Mesothelial cell of epicardium (in vitro differentiated cells): ENCODE measurements around the gene MBLAC2. TPM values are rescaled to one million over a fixed set of nuclear protein-coding genes. Genes with fewer than 3 reads are reported as not detected.

ENCODE experiments used
- DNase-seq, 2 experiments: peaks; one replicate each; pipeline ENCODE4 v3.0.0; 2021; ENCODE audit warnings: low spot score in 2 of 2; ENCODE audit not compliant: unreplicated experiment in 2 of 2
- H3K27ac Mint-ChIP-seq: 2 replicates; pipeline ENCODE4 v1.8.0; 2021; ENCODE audit warnings: mixed read lengths
- H3K27me3 Mint-ChIP-seq: 2 replicates; pipeline ENCODE4 v1.8.0; 2021; ENCODE audit warnings: low read depth, mixed read lengths
- H3K36me3 Mint-ChIP-seq: 2 replicates; pipeline ENCODE4 v1.8.0; 2021; ENCODE audit warnings: mixed read lengths
- H3K4me1 Mint-ChIP-seq: 2 replicates; pipeline ENCODE4 v1.8.0; 2021; ENCODE audit warnings: mixed read lengths
- H3K4me3 Mint-ChIP-seq: 2 replicates; pipeline ENCODE4 v1.8.0; 2021; ENCODE audit warnings: mild to moderate bottlenecking, moderate library complexity, mixed read lengths
- H3K9me3 Mint-ChIP-seq: 2 replicates; pipeline ENCODE4 v1.8.0; 2021; ENCODE audit warnings: mixed read lengths
- CTCF ChIP-seq: fragments of 200-600 bp; sonication (generic); IDR thresholded peaks from one replicate; pipeline ENCODE4 v1.5.0; 2021; ENCODE audit warnings: antibody characterized with exemption; ENCODE audit not compliant: unreplicated experiment
- total RNA-seq: library from RNA; stranded (reverse); gene quantifications from 3 replicates; pipeline ENCODE4 v1.2.1, GENCODE V29; 2021

Gene MBLAC2
- total RNA-seq, 1 donor from 2014 or later, result 5.0 TPM

DNA sequence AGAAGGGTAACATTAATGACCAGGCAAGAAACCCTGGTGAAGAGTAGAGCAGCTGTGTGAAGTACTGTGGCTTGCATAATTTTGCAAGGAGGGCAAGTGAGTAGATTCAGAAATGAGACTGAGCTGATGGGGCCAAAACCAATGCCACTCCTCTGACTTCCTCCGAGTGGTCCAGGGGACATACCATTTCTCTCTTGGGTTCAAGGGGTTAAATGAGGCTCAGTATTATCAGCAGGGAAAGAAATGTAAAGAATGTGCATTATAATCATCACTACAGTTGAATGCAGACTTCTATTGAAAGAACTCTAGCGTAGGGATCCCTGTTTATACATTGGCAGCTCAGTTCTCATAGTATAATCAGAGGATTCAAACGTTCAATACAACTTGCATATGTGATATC is 10.0 kb upstream of the MBLAC2 start:
- H3K36me3 Mint-ChIP-seq, result no peaks in the 10 kb centered on the region
- no peak for DNase-seq
- no peaks in the 10 kb centered on the region for H3K27me3 Mint-ChIP-seq
- no peaks in the 10 kb centered on the region for H3K9me3 Mint-ChIP-seq
- no peak overlapping the region for H3K27ac Mint-ChIP-seq
- peaks cover 8% of the 10 kb centered on the region for H3K4me1 Mint-ChIP-seq
- TF ChIP-seq CTCF, result no peak
- H3K4me3 Mint-ChIP-seq, result no peak overlapping the region

DNA sequence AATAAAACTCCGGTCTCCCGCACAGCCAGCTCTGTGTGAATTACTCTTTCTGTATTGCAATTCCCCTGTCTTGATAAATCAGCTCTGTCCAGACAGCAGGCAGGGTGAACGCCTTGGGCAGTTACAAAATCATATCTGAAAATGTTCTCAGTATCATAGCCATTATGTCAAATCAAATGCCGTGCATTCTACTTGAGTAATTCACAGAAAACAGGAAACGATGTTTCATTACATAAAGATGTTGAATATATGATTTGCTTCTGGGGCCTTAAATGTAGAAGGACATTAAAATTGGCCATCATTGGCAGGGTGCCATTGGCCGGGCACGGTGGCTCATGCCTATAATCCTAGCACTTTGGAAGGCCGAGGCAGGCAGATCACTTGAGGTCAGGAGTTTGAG is 8.6 kb upstream of the MBLAC2 start:
- Mint-ChIP-seq H3K27ac (no peak overlapping the region), H3K9me3 (no peaks in the 10 kb centered on the region), H3K4me3 (no peak overlapping the region), H3K36me3 (no peaks in the 10 kb centered on the region), H3K27me3 (no peaks in the 10 kb centered on the region), H3K4me1 (peaks cover 8% of the 10 kb centered on the region)
- no peak for TF ChIP-seq CTCF
- no peak for DNase-seq

GRCh38 chr5:90480699-90481098 is 6.1 kb upstream of the MBLAC2 start:
- H3K27ac Mint-ChIP-seq, result no peak overlapping the region
- no peaks in the 10 kb centered on the region for H3K36me3 Mint-ChIP-seq
- no peak for TF ChIP-seq CTCF
- no peaks in the 10 kb centered on the region for H3K9me3 Mint-ChIP-seq
- DNase-seq, result no peak
- H3K27me3 Mint-ChIP-seq, result peaks cover 1% of the 10 kb centered on the region
- H3K4me1 Mint-ChIP-seq, result peaks cover 8% of the 10 kb centered on the region
- H3K4me3 Mint-ChIP-seq, result no peak overlapping the region

DNA sequence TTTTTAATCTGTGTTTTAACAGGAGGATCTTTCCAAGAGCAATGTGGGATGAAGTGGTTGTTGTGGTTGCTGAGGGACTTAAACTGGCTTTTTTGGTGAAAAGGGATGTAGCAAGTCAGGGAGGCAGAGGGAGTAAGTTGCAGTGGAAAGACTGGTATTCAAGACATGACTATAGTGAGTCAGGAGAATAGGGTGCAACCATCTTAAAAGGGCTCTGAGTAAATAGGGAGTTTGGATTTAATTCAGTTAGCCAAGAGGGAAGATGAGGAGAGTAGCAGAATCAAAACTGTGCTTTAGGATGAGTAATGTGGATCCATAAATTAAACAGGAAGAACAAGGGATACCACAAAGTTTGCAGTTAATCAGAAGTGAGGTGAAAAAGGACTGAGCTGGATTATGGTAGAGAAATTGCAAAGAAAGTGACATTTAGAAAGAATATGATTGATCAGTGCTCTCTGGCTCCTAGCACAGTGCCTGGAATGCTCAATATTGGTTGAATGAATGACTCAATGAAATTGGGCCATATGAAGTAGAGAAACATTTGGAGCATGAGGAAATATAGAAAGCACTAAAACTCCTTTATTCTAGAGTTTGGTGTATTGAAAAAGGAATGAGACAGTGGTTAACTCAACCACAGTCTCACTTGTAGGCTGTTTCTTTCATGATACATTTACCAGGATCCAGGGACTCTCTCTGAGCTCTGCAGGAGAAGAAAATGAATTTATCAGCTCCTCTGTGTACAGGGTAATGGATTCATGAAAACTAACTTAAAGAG is 5.2 kb upstream of the MBLAC2 start:
- Mint-ChIP-seq H3K4me1 (peaks cover 10% of the 10 kb centered on the region), H3K36me3 (no peaks in the 10 kb centered on the region), H3K27me3 (peaks cover 3% of the 10 kb centered on the region), H3K4me3 (no peak overlapping the region), H3K27ac (no peak overlapping the region), H3K9me3 (no peaks in the 10 kb centered on the region)
- DNase-seq, result no peak
- no peak for TF ChIP-seq CTCF

- no peak for TF ChIP-seq CTCF
- no peak overlapping the region for H3K27ac Mint-ChIP-seq
Measured at GRCh38 chr5:90477621-90478215, 3.1 kb upstream of the MBLAC2 start.

More at GRCh38 chr5:90477621-90478215, 3.1 kb upstream of the MBLAC2 start:
- peaks cover 5% of the 10 kb centered on the region for H3K27me3 Mint-ChIP-seq
- no peak for DNase-seq
- H3K4me3 Mint-ChIP-seq, result no peak overlapping the region
- H3K36me3 Mint-ChIP-seq, result no peaks in the 10 kb centered on the region
- no peaks in the 10 kb centered on the region for H3K9me3 Mint-ChIP-seq
- H3K4me1 Mint-ChIP-seq, result peaks cover 15% of the 10 kb centered on the region
